Ecto neural progenitor cell (in vitro differentiated cells): Measurements from ENCODE around the gene HOXD1.

Experiments used
- DNase-seq: peaks from one replicate; pipeline ENCODE4 v3.0.0-alpha.2; 2018; ENCODE audit warnings: low spot score

Gene HOXD1

DNA sequence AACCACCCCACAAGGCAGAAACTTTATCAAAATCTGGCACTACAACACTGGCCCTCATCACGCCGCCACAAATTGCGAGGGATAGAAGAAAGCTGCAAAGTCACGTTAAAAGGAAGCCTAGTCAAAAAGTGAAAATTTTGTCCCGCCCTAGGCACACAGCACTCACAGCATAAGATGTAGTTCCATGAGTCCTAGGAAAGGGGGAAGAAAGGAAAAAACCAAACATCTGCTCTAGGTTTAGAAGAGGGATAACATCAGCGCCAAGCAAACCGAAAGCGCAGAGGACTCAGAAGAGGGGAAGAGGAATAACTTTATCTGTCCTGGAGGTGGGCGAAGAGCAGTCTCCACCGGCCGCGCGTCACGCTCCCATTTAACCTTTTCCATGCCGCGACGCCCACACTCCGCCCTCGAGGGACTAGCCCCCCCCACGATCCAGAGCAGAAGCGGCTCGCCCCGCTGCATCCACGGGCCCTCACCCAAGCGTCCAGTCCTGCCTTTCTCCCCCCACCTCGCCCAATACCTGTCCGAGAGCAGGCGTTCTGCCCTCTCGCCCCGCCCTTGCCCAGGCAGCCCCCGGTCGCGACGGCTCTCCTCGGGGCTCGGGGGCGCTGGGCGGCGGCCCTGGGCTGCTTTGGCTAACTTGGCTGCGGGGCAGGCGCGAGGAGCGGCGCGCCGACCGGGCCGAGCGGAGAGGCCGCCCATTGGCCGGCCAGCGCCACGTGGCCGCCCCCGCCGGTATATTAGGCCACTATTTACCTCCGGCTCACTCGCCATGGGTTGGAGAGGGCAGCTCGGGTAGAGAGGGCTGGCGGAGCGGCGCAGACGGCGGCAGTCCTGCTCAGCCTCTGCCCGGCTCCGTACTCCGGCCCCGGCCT, at the start of gene HOXD1:
Gene HOXD1, plus strand, starts transcription at position 770 of the 875 bp plus-strand sequence. CDS start 134 bp downstream, outside the sequence.
- peak; percentile 61 for DNase-seq

DNA sequence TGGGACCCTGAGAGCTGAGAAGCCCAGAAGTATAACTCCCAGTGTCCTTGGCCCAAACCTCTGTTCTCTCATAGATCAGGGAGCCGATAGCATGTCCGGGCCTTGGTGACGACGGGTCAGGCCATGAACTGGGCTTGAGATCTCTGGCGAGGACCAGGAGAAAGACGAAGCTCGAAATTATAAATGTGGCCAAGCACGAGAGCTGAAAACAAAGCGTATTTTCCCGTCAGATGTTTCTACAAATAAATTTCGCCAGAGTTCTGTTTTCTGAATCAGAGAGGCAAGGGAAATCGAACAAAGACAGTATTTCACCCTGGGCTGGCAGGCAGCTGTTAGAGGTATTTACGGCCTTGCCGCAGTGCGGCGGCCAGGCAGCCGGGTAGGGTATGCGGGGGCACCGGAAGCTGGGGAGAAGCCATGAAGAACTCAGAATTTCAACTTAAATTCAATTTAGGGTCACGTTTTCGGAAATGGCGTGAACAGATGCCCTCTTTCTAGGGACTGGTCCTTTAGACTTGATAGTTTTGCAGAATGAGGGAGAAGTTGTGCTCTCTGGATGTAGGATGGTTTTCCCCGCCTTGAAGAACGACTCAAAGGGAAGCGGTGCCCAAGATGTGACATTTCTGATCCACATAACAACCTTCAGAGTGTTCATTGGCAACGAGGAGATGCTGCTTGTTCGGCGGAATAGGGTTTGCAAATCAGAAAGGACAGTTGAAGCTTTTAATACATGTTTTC, 49.4 kb upstream of the HOXD1 start:
- no peak for DNase-seq

DNA sequence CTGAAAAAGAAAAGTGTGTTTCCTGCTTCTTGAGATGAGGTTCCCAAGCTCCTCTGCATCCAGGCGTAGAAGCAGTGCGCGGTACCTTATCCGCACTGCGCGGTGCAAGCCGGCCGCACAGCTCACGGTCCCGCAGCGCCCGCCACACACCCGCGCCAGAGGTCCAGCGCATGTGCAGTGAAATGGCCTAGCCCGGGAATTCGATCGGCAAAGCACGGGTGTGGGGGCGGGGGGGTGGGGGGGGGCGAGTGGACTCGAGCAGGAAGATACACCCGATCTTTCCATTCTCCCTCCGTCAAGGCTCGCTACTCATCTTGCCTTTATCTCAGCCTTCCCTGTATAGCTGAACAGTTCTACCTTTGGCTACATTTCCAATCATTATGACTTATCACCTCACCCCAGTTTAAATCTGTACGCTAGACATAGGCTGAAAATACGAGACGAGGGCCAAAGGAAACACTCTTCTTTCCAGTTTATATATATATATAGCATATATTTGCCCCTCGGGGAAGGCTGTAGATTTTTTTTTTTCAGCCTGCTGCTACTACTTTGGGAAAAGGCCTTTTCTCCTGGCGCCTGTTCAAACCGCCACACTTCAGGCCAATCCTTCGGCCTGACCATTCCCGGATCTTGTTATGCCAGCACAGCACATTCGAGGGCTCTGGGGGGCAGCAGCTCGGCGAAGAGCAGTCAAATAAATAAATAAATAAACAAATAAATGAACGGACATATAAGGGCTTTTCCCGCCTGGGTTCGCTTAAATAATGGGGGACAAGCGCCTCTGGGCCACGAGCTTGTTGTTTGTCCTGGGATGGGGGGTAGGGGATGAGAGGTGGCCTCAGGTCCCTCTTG, 48.6 kb upstream of the HOXD1 start:
- no peak for DNase-seq

DNA sequence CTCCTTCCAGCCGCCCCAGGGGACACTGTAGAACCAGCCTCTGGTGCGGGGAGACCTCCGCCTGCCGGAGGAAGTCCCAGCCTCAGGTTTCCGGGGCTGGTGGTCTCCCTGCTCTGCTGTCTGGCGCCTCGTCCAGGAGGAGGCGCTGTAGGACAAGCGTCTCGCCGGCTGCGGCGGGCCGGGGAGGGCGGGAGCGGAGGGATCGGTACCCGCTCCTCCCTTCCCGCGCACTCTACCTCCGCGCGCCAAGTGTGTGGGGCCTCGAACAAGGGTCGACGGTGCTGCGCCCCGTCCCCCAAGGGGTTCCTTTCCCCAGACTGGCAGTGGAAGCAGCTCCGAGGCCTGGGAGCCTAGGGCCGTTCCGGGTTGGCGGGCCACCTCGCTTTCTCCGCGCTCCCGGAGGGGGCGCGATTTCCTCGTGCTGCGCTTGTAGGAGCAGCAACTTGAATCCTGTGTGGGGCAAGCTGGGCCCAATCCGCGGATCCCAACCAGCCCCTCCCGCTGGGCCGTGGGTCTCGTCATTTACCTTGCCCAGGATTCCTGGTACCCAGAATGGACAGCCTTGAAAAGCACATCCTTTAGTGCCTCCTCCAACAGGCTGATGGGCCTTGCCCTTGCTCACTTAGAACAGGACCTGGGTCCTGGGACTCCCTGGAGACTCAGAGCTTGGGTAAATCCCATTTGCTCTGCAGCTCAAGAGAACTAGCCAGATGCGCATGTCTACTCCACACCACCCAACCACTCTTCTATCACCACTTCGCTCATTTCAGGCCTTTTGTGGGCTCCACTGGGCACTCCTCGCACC, 47.8 kb upstream of the HOXD1 start:
- peak; percentile 91 for DNase-seq

DNA sequence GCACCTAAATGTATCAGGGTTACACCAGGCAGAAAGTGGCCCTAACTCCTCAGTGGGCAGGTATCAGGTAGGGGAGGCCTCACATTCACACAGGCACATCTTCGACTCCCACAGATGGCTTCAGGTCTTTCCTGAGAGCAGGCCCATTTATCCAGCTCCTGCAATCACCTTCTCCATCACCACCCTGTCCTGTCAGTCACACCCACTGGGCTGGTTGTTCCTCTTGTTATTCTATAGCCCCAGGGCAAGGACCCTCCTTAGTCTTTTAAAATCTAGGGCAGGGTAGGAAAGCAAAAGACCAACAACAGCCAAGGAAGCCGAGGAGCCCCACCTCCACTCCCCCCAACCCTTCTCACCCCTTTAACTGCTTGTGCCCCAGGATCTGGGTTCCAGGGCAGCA, 46.2 kb upstream of the HOXD1 start:
- DNase-seq = no peak

DNA sequence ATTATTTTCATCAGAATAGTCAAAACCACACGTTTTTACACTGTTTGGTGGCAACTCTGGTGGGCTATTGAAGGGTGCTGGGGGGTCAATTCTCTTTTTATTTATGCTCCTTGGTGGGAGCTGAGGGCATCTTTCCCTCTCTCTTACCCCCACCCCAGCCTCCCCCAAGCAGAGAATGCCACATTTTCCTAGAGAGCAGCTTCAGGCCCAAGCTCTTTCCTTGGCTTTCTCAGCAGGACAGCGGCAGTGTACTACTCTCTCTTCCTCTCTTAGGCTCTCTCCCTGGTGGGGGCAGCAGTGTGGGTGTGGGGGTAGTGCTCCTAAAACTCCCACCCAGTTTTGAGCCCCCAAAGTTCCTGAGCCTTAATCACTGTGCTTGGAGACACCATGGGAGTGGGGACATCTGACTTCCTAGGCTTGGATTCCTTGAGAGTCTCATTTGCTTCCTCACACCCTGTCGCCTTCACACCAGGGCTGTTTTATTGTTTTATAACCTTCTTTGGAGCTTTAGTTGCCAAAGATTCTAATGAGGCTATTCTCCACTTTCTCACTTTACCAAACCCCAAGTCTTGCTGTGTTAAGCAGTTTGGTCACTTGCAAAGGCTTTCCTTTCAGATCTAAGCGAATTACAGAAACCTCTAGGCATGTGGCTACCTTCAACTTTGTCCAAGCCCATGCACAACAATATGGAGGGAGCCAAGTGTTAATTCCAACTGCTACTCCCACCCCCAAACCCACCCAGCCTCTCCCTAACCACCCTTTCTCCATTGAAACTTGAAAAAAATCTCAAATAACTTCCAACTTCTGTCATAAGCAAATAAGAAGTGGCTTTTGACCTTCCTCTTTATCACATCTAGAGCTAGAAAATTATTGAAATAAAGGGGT, 43.1 kb upstream of the HOXD1 start:
- no peak for DNase-seq

DNA sequence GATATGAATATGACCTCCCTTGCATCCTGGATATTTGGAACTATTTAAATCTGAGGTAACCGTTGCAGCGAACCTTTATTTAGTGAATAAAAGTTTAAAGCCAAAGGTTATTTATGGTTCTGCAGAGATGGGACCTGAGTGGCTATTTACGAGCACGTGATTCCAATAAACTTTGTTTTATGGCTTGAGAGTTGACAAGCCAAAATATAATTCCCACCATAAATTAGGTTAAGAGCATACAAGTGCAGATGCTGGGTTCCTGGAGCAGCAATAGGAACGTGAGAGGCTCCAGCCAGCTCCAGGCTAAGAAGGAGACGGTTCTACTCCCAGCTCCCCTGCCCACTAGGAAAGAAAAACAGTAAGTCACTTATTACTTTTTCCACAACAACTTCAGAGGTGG, 42.4 kb upstream of the HOXD1 start:
- no peak for DNase-seq

DNA sequence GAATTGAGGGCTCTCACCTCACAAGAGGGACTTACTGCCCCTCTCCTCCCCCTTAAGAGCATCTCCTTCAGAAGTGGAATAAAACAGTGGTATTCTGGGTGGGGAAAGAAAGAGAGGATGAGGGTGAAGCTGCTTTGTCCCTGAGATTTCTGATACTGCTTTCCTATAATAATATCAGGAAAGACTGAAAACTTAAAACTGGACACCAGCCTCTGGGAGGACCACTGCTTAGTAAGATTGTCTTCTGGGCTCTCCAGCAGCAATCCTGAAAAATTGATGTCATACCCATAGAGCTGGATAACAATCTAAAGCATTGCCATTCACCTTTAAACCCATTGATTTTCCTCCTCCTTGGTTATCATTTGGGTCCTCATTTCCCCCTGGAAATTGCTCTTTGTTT, 41.8 kb upstream of the HOXD1 start:
- no peak for DNase-seq

DNA sequence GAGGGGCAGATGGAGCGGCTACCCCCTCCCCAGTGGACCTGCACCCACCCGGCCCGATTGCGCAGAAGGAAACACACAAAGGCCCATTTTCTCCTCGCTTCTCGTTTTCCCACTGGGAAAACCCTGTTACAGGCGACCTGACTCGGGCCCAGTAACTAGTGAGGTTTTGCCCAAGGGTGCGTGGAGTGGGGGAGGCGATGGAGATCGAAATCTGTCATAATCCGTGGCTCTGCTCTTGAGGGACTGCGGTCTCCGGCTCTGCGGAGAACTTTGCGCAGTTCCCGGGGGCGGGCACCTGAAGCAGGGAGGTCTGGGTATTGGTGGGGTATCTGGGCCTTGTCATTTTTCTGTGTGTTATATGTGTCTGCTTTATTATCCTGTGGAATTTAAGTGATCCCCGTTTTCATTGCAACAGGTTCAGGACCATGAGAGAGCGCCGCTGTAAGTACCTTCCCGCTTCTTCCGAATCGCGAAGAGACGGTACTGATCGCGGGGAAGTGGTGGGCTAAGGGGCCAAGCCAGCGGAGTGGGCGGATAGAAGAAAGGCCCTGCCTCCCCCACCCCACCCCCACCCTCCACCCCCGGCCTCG, 41.2 kb upstream of the HOXD1 start:
- DNase-seq = no peak

DNA sequence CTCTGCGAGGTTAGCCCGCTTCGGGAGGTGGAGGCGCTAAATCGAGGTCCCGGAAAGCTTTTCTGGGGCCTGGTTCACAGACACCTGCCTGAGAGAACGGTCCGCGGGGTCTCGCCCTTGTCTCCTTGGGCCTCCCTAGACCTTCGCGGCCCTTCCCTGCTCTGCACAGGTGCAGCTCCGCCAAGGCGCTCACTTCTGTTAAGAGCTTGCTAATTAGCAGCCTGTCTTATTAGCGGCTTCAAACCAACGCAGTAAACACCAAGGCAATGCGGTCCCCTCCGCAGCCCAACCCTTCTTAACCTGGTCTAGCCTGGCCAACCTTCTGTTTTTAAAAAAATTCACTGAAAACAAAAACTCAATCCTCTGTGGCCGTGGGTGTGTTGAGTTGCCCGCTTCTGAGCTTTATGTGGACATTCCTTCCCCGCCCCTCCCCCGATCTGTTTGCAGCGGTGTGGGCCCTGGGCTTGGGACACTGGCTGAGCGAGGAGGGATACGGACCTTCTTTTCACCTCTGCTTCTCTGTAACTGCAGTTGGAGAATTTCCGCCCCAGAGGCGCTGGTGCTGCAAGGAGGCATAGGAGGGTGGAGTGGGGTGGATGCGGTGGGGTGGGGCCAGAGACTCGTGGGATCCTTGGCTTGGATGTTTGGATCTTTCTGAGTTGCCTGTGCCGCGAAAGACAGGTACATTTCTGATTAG, 40.5 kb upstream of the HOXD1 start:
- no peak for DNase-seq

DNA sequence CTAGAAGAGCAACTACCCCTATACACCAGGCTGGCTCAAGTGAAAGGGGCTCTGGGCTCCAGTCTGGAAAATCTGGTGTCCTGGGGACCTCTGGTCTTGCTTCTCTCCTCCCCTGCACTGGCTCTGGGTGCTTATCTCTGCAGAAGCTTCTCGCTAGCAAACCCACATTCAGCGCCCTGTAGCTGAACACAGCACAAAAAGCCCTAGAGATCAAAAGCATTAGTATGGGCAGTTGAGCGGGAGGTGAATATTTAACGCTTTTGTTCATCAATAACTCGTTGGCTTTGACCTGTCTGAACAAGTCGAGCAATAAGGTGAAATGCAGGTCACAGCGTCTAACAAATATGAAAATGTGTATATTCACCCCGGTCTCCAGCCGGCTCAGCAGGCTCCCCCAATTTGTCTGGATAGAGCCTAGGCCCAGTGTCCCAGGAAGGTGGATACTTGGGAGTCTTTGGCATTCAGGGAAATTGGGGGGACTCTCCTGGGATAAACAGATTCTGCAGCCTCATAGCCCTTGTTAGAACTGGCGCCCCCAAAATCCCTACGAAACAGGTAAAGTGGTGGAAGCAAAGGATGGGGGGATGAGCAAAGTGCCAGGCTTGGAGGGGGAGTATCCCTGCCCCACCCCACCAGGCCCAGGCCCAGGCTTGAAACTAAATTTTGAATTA, 39.6 kb upstream of the HOXD1 start:
- no peak for DNase-seq

DNA sequence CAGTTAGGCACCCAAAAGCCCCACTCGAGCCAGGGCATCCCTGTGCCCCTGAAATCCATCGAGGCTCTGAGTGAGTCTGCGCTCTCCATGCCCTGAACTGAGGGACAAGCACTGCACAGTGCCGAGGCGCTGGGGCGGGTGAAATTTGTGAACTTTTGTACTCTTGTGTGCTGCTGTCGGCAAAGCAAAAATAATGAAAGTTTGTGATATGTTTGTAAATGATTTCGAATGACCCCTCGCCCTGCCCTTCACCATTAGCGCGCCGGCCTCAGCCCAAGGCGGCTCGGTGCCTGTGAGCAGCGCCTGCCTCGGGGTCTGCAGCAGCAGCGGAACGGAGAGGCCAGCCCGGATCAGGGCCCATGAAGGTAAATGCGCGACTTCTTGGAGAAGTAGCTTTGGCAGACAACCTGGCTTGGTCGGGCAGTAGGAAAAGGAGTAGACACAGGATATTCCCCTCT, 39.0 kb upstream of the HOXD1 start:
- no peak for DNase-seq

DNA sequence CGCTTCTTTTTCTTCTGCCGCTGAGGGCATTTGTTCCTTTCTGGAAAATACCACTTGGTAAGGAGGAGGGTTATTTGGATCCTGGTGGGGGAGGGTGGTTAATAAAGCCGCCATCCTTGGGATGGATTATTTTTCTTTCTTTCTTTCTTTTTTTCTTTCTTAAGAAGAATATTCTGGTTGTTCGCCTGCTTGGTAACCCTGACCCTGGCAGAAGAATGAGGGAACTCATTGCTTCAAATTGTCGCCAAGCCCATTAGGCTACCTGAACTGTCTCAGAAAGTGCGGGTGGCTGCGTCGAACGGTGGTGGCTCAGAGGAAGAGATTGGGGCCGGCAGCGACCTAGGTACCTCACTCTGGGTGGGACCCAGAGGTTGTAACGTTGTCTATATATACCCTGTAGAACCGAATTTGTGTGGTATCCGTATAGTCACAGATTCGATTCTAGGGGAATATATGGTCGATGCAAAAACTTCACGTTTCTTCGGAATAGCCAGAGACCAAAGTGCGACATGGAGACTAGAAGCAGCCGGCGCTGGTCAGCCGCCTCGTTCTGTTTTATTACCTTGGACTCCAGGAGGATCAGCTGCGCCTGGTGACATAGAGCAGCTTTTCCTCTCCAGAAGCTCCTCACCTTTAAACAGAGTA, 38.4 kb upstream of the HOXD1 start:
- DNase-seq = no peak

DNA sequence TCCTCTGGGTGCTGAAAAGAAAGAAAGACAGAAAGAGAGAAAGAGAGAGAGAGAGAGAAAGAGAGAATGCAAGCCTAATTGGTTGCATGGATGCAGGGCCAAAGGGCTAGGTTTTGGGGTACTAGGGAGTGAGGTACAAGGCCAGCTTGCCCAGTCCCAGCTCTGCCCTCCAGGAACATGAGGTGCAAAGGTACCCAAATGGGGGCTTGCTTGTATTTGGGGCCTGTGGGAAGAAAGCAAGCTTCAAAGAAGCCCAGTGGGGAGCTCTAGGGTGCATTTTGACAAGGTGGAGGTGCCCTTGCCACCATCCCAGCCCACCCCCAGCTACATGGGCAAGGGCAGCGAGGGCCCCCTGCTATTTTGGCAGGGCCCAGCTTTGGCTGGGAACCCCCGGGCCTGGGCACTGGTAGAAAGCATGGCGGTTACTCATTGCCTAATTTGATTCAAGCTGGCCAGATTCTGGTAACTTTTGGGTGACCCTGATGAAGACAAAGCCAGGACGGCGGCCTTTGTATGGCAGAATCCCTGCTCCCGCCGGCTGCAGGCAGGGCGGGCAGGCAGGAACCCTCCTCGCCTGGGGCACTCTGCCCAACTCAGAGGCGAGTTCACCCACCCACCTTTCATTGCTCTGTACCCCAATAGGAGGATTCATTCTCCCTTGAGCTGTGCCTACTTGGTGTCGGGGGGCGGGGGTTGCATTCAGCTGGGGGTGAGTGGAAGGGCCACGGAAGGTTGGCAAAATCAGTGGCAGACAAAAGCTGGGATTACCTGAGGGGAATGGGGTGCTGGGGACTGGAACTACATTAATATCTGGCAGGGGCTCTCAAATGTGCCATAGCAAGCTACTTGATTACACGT, 37.7 kb upstream of the HOXD1 start:
- DNase-seq = no peak

DNA sequence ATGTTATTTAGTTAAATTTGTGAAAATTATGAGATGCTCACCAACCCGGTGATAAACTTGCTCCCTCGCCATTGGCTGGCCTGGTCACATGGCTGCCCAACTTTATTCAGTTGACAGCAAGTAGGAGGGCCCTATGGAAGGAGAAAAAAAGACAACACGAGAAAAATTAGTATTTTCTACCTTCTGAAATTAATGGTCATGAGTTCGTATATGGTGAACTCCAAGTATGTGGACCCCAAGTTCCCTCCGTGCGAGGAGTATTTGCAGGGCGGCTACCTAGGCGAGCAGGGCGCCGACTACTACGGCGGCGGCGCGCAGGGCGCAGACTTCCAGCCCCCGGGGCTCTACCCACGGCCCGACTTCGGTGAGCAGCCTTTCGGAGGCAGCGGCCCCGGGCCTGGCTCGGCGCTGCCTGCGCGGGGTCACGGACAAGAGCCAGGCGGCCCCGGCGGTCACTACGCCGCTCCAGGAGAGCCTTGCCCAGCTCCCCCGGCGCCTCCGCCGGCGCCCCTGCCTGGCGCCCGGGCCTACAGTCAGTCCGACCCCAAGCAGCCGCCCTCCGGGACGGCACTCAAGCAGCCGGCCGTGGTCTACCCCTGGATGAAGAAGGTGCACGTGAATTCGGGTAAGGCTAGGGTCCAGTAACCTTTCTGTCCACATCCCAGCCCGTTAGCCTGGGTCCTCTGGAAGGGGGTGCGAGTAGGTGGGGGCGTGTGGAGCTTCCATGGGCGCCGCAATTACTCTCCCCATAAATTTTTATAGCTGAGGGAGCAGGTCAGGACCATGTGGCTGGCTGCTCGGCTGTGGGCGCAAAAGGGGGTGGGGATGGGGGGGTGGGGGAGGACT, 36.8 kb upstream of the HOXD1 start, which contains the start of gene HOXD4:
Gene HOXD4, plus strand, starts transcription at position 109 of the 846 bp plus-strand sequence. Its CDS starts 84 bp downstream, at position 193.
- DNase-seq = no peak
